Measurements from ENCODE around the gene ST6GALNAC1. TPM values are rescaled to one million over a fixed set of nuclear protein-coding genes. Genes with fewer than 3 reads are reported as not detected.

The ST6GALNAC1 gene
- total RNA-seq, 1 experiment from 2014 or later: not detected

- no peak overlapping the region for H3K27ac ChIP-seq (ENCODE audit: low read depth, low read length, poor library complexity, severe bottlenecking)
- H3K4me3 ChIP-seq (ENCODE audit: low read depth, low read length, poor library complexity, severe bottlenecking): no peak overlapping the region
- H3K36me3 ChIP-seq (ENCODE audit: insufficient read depth, low read length, poor library complexity, severe bottlenecking): peaks cover 6% of the 10 kb centered on the region
- DNase-seq (ENCODE audit: low spot score): no peak
- ChIA-PET POLR2A (ENCODE audit: low non-redundant PET) (no interaction called here), CTCF (no interaction called here)
- H3K9me3 ChIP-seq (ENCODE audit: low read depth, low read length, poor library complexity, severe bottlenecking): no peaks in the 10 kb centered on the region
- TF ChIP-seq CTCF (conservative IDR thresholded peaks at IDR 0.05; ENCODE audit: low read depth, low read length): no peak
- TF ChIP-seq EZH2 (IDR thresholded peaks at IDR 0.05; ENCODE audit: borderline replicate concordance, low read depth, low read length, poor library complexity, severe bottlenecking): no peak
- H3K27me3 ChIP-seq (replicated peaks; ENCODE audit: insufficient read depth, low read depth, low read length, poor library complexity): no peaks in the 10 kb centered on the region
- no peaks in the 10 kb centered on the region for H3K4me1 ChIP-seq (ENCODE audit: insufficient read depth, low read length, poor library complexity, severe bottlenecking)
- BruUV-seq (replicated peaks): no TSS peak
- intact Hi-C loops (cut with micrococcal nuclease; ENCODE audit: unreplicated experiment): no loop called here
These were observed 43.2 kb upstream of the ST6GALNAC1 start for GRCh38 chr17:76686538-76687297.

DNA sequence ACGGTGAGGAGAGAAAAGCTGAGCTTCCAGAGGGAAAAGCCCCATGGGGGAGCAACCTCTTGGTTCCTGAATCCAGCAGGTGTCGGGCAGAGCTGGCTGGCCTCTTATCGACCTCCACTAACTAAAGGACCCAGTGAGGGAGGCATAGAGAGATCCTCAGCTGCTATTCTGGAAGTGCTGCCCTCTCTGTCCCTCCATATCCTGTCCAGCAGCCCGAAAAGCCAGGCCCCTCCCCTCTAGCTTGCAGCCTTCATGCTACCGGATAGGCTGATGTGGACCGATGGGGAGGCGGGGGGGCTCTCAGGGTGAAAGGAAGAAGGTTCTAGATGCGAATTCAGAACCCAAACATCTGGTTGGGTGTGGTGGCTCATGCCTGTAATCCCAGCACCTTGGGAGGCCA is 42.3 kb upstream of the ST6GALNAC1 start:
- H3K4me1 ChIP-seq (ENCODE audit: insufficient read depth, low read length, poor library complexity, severe bottlenecking): no peaks in the 10 kb centered on the region
- POLR2A ChIA-PET (ENCODE audit: low non-redundant PET): no interaction called here

DNA sequence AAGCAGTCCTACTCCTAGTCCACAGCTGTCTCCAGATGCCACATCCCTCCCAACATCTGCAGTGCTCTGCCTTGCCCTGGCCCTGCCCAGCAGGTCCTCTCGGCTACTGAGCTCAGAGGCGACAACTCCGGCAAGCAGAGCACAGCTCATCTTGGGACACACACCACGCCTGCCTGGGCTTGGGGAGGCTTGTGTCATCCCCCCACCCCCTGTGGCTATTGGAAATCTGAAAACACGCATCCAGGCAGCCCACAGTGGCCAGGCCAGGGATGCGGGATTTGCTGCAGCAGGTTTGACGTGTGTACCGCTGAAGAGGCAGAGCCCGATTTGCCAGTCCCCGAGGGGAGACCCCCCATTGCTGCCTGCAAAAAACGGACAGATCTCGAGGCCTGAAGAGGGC is 41.8 kb upstream of the ST6GALNAC1 start:
- CTCF ChIA-PET: no interaction called here
- POLR2A ChIA-PET (ENCODE audit: low non-redundant PET): no interaction called here
- Histone ChIP-seq H3K27me3 (replicated peaks; ENCODE audit: insufficient read depth, low read depth, low read length, poor library complexity) (no peaks in the 10 kb centered on the region), H3K4me3 (ENCODE audit: low read depth, low read length, poor library complexity, severe bottlenecking) (no peak overlapping the region), H3K36me3 (ENCODE audit: insufficient read depth, low read length, poor library complexity, severe bottlenecking) (peaks cover 6% of the 10 kb centered on the region), H3K9me3 (ENCODE audit: low read depth, low read length, poor library complexity, severe bottlenecking) (no peaks in the 10 kb centered on the region), H3K4me1 (ENCODE audit: insufficient read depth, low read length, poor library complexity, severe bottlenecking) (no peaks in the 10 kb centered on the region), H3K27ac (ENCODE audit: low read depth, low read length, poor library complexity, severe bottlenecking) (no peak overlapping the region)
- intact Hi-C loops (cut with micrococcal nuclease; ENCODE audit: unreplicated experiment): no loop called here
- DNase-seq (ENCODE audit: low spot score): no peak
- no peak for TF ChIP-seq CTCF (conservative IDR thresholded peaks at IDR 0.05; ENCODE audit: low read depth, low read length)
- no peak for TF ChIP-seq EZH2 (IDR thresholded peaks at IDR 0.05; ENCODE audit: borderline replicate concordance, low read depth, low read length, poor library complexity, severe bottlenecking)
- BruUV-seq (replicated peaks): no TSS peak

More for the DNA sequence above, 42.3 kb upstream of the ST6GALNAC1 start:
- Histone ChIP-seq H3K9me3 (ENCODE audit: low read depth, low read length, poor library complexity, severe bottlenecking) (no peaks in the 10 kb centered on the region), H3K27ac (ENCODE audit: low read depth, low read length, poor library complexity, severe bottlenecking) (no peak overlapping the region), H3K36me3 (ENCODE audit: insufficient read depth, low read length, poor library complexity, severe bottlenecking) (peaks cover 6% of the 10 kb centered on the region), H3K27me3 (replicated peaks; ENCODE audit: insufficient read depth, low read depth, low read length, poor library complexity) (no peaks in the 10 kb centered on the region), H3K4me3 (ENCODE audit: low read depth, low read length, poor library complexity, severe bottlenecking) (no peak overlapping the region)
- BruUV-seq (replicated peaks): no TSS peak
- CTCF ChIA-PET: no interaction called here
- TF ChIP-seq CTCF (conservative IDR thresholded peaks at IDR 0.05; ENCODE audit: low read depth, low read length) (no peak), EZH2 (IDR thresholded peaks at IDR 0.05; ENCODE audit: borderline replicate concordance, low read depth, low read length, poor library complexity, severe bottlenecking) (no peak)
- intact Hi-C loops (cut with micrococcal nuclease; ENCODE audit: unreplicated experiment): no loop called here
- no peak for DNase-seq (ENCODE audit: low spot score)

Data from A673 (cell line).